ENCODE data around the gene PIGL.

DNA sequence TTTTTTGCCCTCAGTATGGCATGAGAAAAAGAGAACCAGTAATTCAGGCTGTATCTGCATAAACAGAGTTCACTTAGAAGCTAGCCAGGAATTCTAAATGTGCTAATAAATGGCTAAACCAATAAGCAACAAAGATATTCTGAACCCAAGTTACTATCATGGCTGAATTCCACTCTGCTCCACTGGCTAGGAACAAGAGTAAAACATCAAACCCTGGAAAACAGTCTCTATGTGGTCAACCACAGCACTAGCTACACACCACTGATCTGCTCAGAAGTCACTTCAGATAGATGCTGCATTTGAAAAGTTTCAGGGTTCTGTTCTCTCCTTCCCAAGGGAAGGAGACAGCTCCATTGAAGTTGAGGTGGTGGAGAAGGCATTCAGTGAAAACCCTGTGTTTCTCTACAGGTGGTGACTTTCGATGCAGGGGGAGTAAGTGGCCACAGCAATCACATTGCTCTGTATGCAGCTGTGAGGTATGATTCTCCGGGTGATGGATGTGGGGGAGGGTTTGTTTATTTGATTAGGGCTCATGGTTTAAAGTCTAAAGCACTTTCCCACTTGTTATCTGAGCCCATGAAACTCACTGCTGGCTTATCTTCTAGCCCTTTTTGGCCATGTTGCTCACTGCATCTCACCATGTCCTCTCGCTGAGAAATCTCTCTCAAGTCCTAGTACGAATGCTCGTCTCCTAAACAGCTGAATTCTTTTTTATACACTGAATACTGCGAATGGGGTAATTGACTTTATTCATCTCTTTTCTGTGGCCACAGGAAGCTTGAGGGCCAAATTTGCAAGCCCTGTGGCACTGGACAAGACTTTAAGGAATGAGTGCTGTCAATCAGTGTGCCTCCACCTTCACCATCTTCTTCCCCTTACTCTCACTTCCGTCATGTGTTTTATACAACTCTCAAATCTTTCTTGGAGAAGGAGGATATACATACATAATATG lies 96.4 kb downstream of the PIGL start:
- no peak for TF ChIP-seq CEBPB (IDR thresholded peaks at IDR 0.05; ENCODE audit: low read depth, low read length)
- TF ChIP-seq POLR2A (IDR thresholded peaks at IDR 0.05; ENCODE audit: low read depth, low read length): no peak
- TF ChIP-seq, protein P1, sequence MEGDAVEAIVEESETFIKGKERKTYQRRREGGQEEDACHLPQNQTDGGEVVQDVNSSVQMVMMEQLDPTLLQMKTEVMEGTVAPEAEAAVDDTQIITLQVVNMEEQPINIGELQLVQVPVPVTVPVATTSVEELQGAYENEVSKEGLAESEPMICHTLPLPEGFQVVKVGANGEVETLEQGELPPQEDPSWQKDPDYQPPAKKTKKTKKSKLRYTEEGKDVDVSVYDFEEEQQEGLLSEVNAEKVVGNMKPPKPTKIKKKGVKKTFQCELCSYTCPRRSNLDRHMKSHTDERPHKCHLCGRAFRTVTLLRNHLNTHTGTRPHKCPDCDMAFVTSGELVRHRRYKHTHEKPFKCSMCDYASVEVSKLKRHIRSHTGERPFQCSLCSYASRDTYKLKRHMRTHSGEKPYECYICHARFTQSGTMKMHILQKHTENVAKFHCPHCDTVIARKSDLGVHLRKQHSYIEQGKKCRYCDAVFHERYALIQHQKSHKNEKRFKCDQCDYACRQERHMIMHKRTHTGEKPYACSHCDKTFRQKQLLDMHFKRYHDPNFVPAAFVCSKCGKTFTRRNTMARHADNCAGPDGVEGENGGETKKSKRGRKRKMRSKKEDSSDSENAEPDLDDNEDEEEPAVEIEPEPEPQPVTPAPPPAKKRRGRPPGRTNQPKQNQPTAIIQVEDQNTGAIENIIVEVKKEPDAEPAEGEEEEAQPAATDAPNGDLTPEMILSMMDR (conservative IDR thresholded peaks at IDR 0.05; ENCODE audit: low read depth, low read length): no peak
- no peak for TF ChIP-seq NFE2L2 (IDR thresholded peaks at IDR 0.05; ENCODE audit: low read depth, low read length)
- no peak for TF ChIP-seq CHD1 (IDR thresholded peaks at IDR 0.05; ENCODE audit: low read depth, low read length)
- no peak for TF ChIP-seq RFX5 (IDR thresholded peaks at IDR 0.05; ENCODE audit: low read depth, low read length)
- TF ChIP-seq SMC3 (IDR thresholded peaks at IDR 0.05; ENCODE audit: low read depth, low read length): no peak
- TF ChIP-seq MAZ (IDR thresholded peaks at IDR 0.05; ENCODE audit: borderline replicate concordance, low read depth, low read length): no peak
